Activated effector memory CD4-positive, alpha-beta T cell treated with anti-CD3 and anti-CD28 coated beads, Interleukin-2, amount 50 U/mL, for 16 hours (primary cell): Measurements from ENCODE around the gene CACNA1H.

Source experiments
- DNase-seq: peaks from one replicate; pipeline ENCODE4 v3.0.0-alpha.2; 2020

CACNA1H gene

DNA sequence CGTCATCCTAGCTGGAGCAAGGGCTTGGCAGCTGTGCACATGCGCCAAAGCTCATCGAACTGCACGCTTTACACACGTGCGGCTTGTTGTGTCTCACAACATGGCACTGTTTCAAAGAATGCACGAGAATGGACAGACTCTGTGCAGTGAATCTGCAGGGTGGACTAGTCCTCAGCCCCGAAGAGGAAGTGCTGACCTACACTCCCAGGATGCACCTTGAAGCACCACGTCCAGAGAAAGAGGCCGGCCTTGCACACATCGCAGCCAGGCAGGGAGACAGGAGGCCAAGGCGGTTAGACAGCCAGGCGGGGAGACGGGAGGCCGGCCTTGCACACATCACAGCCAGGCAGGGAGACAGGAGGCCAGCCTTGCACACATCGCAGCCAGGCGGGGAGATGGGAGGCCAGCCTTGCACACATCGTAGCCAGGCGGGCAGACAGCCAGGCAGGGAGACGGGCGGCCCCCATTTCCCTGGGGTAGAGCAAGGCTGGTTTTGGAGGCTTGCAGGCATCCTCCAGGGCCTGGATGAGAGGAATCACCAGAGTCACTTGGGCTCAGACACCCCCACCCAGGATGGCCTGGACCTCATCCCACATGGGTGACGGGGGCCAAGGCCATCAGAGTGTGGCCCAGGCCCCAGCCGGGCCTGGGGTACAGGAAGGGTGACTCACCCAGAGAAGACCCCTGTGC is 9.0 kb upstream of the CACNA1H start:
- no peak for DNase-seq

DNA sequence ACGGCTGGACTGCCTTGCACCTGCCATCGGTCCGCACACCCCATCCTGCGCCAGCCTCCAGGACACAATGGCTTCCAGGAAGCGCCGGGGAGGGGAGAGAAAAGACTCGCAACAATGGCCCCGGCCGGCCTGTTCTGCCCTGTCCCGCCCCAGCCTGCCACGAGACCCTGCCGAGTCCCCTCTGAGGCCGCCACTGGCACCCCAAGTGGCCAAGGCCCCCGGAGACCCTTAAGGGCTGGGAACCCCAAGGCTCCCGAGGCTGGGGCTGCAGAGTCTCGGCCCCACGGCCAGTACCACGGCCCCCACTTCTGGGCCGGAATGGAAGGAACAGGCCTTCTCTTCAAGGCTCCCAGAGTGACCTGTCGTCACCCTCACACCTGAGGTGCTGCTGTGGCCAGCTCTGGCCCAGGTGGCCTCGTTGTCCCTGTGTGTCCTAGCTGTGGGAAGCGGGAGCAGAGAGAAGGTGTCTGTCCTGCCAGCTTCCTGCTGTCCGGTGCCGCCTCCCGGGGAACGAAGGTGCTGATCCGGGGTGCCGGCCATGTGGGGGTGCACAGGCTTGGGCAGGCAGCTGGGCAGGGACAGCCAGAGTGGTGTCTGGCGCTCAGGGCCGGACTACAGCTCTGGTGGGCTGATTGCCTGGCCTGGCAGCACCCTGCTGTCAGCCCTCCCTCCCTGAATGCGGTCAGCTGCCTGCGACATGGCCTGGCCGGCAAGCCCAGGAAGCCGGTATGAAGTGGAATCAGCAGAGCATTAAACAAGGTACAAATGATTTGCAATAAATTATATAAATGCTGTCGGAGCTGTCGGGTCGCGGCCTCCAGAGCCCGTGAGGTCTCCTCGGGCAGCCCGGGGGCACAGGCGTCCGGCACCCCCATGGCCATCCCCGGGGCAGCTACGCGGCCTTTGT is 8.2 kb upstream of the CACNA1H start:
- DNase-seq, result no peak

DNA sequence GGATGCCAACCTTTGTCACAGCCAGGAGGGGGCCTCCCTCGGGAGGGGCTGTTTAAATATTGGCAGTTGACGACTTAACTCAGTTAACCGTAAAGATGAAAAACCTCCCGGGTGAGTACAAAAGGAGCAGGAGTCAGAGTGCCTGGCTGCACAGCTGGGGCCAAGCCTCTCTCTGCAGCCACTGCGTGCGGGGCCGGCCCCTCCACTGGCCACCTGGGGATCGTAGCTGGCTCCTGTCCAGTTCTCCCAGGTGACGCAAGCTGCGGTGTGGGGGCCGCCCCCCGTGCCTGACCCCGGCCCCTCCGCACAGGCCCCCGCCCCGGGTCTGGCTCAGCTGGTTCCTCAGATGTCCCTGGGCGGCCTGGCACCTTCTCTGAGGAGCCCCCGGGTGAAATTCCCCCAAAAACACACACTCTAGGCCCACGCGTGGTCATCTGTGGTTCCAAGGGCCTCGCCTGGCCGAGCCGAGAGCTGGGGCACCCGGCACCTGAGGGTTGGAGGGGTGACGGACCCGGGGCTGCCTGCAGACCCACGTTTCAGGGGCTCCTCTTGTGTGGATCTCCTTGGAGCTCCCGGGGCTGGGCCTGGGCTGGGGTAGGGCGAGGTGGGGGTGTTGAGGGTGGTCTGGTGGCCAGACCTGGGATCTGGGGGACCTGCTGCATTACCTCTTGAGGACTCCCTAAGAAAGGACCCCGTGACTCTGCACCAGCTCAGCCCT is 7.4 kb upstream of the CACNA1H start:
- no peak for DNase-seq

DNA sequence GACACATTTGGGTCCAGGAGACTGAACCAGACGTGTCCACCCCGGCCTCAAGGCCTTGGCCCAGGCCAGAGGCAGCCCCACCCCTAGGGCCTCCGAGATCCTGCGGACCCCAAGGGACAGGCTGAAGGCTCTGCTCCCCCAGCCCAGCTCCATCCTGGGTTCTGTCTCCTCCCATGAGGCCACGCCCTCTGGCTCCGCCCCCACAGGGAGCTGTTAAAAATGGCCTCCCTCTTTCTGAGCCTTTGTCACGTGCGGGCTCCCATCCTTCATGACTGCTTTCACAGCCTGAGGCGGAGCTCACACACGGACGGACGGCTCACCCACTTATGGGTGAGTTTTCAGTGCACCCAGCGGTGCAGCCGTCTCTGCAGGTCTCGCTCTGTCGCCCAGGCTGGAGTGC is 6.5 kb upstream of the CACNA1H start:
- DNase-seq, result no peak

DNA sequence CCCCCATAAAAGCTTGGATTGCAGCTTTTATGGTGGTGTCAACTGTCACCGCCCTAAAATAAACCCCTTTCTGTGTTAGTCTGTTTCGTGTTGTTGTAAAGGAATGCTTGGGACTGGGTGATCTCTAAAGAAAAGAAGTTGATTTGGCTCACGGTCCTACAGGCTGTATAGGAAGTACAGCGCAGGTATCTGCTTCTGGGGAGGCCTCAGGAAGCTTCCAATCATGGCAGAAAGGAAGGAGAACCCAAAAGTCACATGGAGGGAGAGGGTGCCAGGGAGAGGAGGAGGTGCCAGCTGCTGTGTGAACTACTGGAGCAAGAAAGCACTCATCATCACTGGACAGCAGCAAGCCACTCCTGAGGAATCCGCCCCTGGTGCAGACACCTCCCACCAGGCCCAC is 5.9 kb upstream of the CACNA1H start:
- DNase-seq, result no peak

GRCh38 chr16:1149101-1149636 is 3.7 kb upstream of the CACNA1H start:
- DNase-seq, result no peak

GRCh38 chr16:1150511-1150982 is 2.4 kb upstream of the CACNA1H start:
- peak; percentile 73 for DNase-seq

DNA sequence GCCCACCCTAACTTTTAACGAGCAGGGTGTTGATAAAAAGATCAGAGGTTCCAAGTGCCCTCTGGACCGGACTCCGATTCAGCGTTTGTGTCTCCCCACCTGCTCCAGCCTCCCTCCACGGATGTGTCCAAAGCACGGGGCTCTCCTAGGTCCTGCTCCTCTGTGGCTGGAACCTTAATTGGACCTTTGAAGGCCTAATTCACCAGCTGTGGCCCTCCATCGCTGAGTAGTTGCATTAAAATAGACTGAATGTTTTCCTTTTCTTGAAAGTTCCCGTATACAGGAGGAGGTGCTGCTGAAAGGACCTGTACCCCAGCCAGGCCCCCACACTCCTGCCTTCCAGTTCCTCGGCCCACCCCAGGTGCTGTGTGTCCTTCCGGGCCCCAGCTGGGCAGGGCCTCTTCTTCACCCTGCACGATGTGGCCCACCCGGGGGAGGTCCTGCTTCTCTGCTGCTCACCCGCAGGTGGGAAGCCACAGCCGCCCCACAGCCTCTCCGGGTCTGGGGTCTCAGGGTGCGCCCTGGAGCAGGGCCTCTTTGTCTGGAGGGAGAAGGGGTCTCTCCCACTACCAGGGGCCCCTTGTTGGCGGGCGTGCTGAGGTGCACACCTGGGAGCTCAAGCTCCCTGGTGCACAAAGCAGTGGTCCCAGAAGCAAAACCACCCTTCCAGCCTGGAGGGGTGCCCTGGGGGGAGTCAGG is 1.3 kb upstream of the CACNA1H start:
- DNase-seq, result no peak

DNA sequence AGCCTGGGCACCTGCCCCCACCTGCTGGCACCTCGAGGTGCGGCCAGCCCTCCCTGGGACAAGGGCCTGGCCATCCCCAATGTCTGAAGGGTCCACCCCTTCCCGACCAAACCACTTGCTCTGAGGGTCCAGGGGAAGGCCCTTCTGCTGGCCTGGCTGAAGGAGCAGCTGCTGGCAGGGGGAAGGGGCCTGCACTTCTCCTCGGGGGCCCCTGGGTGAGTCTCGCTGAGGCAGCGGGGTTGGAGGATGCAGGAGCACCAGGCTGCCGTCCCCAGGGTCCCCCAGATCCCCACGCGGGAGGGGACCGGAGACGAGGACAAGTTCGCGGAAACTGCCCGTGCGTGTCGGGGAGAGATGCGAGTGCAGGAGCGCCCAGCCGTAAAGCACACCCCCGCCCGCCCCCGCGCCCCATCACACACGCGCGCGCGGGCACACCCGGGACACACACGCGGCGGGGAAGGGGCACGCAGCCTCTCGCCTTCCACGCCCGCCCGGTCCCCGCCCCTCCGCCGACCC is 725 bp upstream of the CACNA1H start:
- peak; percentile 80 for DNase-seq

- DNase-seq, result no peak
Measured at GRCh38 chr16:1153480-1154160, 714 bp downstream of the CACNA1H start.

- DNase-seq, result no peak
Measured at GRCh38 chr16:1154291-1154886, 1.5 kb downstream of the CACNA1H start.

- DNase-seq, result no peak
Measured at GRCh38 chr16:1154887-1155331, 2.0 kb downstream of the CACNA1H start.

- DNase-seq, result no peak
Measured at GRCh38 chr16:1155353-1156054, 2.6 kb downstream of the CACNA1H start.

DNA sequence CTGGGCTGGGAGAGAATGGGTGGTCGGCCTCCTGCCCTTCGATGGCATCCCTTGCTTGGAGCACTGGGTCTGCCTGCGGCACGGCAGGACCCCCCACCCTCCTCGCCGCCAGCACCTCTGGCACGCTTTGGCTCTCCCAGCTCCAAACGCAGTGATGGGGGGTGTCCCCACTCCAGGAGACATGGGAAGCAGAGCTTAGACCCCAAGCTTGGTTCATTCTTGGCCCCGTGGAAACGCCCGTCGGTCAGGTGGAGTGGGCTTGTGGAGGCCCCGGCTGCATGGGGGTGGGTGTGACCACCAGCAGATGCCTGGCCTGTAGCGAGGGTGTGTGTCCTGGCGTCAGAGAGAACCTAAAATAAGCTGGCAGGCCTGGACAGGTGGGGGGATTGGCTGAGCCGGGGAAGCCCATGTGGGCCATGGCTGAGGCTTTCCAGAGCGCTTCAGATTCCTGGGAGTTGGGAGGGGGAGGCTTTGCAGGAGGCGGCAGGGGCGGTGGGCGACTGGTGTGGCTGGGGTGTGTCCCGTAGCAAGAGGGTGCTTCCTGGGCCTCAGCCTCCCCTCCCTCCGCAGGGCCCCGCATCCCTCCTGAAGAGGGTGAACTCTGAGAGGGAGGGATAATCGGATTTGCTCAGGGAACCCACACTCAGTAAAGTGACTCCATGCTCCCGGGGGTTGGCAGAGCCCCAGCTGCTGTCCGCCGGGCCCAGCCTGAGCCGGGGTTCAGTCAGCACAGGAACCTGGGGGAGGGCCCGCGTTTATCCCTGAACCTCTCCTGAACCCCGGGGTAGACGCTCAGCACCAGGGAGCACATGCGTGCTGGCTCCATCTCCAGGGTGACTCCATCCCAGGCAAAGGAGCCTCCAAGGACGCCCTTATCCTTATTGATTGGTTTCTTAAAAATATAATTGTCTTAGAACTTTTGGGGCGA is 3.4 kb downstream of the CACNA1H start:
- no peak for DNase-seq

GRCh38 chr16:1156983-1157638 is 4.2 kb downstream of the CACNA1H start:
- DNase-seq, result no peak

- DNase-seq, result no peak
Measured at GRCh38 chr16:1157639-1158455, 4.9 kb downstream of the CACNA1H start.

- DNase-seq, result no peak
Measured at GRCh38 chr16:1158456-1159324, 5.8 kb downstream of the CACNA1H start.
